AG08396 (cell line): Measurements from ENCODE around the gene SLC13A4.
A peak's percentile ranks its signal among the peaks of the same experiment; 100 is the strongest.
"Not testable (repeated sequence)": the region's sequence is repeated elsewhere in the genome, so short reads cannot be mapped to it uniquely, and the experiment has no call there.

ENCODE experiments used
- DNase-seq: peaks from one replicate; pipeline ENCODE4 v3.0.0; 2012; ENCODE audit warnings: low spot score, mixed read lengths

SLC13A4 gene, protein sequence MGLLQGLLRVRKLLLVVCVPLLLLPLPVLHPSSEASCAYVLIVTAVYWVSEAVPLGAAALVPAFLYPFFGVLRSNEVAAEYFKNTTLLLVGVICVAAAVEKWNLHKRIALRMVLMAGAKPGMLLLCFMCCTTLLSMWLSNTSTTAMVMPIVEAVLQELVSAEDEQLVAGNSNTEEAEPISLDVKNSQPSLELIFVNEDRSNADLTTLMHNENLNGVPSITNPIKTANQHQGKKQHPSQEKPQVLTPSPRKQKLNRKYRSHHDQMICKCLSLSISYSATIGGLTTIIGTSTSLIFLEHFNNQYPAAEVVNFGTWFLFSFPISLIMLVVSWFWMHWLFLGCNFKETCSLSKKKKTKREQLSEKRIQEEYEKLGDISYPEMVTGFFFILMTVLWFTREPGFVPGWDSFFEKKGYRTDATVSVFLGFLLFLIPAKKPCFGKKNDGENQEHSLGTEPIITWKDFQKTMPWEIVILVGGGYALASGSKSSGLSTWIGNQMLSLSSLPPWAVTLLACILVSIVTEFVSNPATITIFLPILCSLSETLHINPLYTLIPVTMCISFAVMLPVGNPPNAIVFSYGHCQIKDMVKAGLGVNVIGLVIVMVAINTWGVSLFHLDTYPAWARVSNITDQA

DNA sequence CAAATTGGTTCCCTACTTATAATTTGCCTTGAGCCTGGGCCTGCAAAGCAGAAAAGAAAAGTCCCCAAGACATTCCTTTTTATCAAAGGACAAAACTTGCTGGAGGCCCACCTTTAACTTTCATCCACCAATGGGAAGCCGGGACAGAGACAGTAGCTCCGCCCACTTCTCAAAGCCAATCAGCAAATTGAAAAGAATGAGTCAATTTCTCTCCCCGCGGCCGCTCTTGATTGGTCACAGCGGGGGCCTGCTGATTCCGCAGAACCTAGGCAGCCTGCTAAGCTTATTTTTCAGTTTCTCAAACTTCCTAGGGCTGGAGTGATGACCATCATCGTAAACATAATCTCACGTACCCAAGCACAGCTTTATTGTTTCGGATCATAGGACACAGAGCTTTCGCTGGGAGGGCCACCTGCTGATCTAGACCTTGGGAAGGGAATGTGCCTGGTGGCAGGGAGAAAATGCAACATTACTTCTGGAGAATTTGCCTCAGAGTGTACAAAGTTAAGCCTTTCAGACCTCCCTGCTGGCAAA is at the start of gene SLC13A4:
Gene SLC13A4 (minus strand): TSS at position 51 of the 534 bp plus-strand sequence. CDS start 690 bp downstream, outside the sequence.
- DNase-seq = peak; percentile 58

DNA sequence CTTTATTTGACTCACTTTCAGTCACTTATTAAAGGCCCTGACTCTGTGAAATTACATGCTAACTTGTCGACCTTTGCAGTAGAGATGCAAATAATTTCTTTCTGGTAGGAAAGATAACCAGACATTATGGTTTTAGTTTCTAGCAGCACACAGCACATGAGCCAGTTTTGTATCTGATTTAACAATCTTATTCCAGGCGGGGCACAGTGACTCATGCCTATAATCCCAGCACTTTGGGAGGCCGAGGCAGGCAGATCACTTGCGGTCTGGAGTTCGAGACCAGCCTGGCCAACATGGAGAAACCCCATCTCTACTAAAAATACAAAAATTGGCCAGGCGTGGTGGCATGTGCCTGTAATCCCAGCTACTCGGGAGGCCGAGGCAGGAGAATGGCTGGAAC is 47.9 kb upstream of the SLC13A4 start:
- DNase-seq = not testable (repeated sequence)

DNA sequence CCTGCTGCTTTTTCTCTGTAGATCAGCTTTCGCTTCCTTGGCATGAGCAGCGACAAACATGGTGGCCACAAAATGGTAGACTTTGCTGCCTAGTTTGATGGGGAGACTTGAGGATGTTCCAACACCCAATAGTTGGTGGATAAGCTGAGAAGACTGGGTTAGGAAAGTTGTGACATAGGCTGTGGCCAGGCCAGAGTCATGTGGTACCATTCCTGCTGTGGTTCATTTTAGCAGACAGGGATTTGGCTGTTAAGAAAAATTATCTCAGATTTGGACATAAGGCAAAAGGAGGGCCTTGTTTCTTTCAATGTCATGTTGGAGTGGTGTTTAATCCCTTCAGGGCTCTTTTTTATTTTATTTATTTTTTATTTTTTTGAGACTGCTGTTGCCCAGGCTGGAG is 47.2 kb upstream of the SLC13A4 start:
- DNase-seq = no peak

DNA sequence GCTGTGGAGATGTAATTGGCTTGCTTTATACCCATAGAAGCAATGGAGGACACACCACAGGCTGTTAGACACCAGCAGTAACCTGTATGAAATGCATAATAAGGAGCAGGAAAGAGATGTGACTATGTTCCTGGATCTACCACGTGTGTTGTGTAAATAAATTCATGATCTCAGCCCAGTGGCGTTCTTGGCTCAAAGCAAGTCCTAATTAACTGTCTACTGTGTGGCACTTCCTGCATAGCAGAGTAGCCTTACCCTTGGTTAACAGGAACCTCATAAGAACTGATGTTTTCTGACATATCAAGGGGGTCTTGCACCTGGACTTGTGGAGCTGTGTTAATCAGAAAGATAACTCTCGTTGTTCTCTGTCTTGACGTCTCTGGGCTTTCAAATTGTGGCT is 46.3 kb upstream of the SLC13A4 start:
- DNase-seq = peak; percentile 73

DNA sequence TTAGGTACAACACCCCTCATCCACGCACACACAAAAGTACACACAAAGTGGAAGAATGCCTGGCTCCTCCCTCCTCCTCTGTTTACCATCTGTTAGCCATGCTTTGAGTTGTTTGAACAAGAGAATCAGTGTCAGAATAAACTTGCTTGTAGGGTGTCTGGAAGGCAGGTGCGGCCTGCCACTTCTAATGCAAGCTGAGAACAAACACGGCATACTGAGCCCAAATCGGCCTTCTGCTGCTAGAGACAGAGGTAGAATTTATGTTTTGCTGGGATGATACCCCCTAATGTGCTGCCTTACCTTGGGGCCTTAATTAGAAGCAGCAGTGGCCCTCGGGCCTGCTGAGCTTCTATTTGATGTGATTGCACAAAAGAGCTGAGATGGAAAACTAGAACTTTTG is 45.5 kb upstream of the SLC13A4 start:
- DNase-seq = no peak

DNA sequence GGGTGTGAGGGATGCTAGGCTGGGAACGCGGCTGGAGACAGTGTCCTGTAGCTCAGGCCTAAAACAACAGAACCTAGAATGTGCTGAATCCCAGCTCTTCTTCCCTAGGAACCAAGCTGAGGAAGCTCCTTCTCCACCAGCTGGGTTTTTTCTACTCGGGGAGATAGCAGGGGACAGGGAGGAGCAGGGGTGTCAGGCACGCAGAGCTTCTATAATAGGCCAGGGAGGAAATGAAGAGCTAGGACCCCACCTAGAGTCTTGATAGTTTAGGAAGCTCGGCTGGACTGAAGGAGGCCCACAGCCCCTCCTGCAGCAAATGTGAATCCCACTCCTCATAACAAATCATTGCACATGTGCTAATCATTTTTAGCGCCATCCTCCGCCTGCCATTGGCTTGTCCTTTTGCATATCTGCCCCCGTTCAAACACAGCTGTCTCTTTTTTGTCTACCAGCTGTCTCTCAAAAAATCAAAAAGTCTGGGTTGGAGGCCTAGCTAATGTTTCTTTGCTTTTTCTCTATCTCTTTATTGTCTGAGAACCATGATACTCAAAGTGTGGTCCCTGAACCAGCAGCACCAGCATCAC is 44.7 kb upstream of the SLC13A4 start:
- no peak for DNase-seq

DNA sequence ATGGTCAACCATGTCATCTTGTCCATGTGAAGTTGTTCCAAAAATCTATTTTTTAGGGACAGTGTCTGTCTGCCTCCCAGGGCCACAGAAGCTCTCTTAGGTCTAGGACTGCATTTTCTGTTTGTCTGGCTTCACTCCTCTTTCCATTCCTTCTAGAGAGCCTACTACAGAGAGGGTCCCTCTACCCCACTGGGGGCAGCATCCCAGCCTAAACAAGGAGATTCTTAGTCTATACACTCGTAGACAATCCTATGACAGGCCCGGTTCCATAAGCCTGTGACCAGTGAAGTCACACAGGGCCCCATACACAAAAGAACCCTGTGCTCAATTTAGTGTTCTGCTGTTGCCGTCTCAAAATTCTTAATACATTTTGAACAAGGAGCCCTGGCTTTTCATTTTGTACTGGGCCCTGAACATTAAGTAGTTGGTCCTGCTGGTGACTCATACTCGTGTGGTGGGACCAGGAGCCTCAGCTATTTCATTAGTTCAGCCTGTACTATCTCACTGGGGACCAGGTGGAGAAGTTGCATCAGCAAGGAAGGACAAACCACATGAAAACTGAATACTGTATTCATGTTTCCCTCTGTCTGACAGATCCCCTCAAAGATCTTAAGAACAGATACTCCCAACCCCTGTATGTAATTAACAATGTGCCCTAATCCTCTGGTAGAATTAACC is 44.1 kb upstream of the SLC13A4 start:
- no peak for DNase-seq

DNA sequence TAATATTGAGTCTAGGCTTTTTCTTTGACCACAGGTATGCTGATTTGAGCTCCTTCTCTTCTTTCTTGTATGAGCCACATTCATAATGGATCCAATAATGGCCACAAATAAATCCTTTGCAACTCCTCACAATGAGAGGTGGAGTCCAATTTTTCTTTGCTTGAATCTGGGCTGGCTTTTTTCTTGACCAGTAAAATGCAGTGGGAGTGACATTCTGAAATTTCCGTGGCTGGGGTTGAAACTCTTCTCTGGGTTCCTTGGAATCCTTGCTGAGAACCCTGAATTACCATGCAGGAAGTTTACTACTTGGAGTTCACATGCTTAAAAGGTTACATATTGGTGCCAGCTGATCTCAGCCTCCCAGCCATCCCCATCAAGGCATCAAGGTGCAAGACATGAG is 43.1 kb upstream of the SLC13A4 start:
- no peak for DNase-seq

DNA sequence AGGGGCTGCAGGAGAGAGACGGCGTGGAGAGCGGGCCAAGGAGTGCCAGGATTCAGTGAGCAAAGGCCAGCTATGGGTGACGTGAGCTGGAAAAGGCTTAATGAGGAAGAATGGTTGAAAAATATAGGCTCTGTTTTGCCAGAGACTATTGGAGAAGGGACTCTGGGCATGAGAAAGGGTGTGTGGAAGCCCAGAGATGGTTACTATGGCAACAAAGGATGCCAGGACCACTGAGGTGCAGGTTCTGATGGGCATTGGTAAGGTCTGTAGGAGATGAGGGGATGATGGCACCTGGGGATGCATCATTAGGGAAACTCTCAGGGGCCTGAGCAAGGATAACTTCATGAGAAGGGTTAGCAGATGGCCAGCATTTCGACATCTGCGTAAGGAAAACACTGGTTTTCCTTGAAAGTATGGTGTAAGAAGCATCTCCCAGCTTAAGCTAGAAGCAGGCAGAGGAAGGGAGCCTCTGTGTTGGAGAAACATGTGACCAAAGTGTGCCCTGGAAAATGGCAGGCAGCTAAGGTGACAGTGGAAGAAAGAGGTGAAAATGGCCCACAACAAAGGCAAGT is 42.2 kb upstream of the SLC13A4 start:
- no peak for DNase-seq

DNA sequence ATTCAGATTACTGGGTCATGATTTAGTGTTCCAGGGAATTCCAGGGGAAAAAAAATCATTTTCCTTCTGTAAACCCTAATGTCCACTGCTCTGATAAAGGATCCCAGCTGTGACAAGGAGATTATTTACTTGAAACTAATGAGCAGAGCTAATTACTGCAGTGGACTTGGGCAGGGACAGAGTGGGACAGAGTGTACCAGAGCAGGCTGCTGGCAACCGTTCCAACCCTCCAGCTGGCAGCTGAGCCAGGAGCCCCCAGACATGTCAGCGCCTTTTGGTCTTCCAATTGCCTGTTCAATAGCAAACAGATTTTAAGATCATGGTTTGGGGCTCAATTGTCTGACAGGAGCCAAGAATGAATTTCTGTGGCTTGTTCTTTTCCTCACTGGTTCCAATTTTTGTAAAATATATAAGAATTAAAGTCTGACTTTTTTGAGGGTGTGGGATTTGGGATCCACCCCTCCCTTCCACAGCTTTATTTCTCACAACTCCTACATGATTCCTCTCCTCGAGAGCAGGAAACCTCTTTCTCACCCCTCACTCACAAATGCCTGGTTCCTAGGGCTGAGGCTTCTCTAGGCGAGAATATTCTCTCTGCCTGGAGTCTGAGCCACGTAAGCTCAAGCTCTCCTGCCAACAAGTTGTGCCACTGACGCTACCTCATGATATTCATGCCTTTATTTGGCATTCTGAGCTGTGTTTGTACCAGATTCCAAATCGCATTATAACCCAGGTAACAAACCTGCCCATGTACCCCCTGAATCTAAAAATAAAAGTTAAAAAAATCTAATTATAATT is 41.2 kb upstream of the SLC13A4 start:
- no peak for DNase-seq

DNA sequence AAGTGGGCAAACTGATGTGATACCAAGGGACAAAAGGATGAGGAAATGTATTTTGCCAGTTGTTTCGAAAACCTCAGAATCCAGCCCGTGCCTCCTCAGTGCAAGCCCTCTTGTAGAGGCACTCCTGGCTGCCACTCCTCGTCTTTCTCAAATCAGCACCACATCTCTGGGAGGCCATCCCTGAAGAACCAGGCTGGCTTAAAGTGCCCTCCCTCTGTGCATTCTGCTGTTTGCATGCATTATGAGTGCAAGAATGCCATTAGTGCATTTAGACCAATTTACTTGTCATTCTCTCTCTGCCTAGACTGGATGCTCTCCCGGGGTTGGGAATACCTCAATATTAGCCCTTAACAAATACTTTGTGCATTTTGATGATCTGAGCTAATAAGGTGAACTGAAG is 40.5 kb upstream of the SLC13A4 start:
- DNase-seq = no peak

DNA sequence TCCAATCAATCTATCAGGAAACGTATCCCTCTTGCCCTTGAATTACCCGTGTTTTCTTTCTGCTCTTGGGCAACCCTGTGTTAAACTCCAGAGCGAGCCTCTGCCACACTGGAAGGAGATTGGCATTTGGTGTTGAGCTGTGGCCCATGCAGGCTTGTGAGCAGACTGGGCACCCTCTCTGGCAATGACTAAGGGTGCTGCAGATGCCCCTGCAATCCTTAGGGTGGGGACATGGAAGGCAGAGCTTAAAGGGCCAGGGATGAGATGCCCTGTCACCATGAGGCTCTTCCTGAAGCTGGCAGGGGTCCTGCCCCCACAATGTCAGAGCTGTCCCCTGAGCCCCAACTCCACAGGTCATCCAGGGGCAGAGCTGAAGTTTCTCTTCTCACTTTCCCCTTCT is 40.1 kb upstream of the SLC13A4 start:
- no peak for DNase-seq

DNA sequence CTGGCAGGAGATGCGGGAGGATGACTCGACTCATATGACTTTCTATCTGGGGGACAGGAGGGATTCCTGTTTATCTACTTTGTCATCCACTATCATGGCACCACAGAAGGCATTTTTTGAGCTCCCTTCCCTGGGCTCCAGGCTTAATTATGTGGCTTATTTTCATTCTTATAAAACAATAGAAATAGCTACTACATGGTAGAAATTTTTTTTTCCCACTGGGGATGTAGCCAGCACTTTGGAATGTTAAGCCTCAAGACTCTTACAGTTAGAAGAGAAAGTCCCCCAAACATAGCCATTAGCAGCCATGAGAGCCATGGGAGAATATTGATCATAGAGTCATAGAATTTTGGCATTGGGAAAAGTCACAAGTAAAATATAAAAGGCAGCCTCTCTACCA is 35.3 kb upstream of the SLC13A4 start:
- DNase-seq = no peak

DNA sequence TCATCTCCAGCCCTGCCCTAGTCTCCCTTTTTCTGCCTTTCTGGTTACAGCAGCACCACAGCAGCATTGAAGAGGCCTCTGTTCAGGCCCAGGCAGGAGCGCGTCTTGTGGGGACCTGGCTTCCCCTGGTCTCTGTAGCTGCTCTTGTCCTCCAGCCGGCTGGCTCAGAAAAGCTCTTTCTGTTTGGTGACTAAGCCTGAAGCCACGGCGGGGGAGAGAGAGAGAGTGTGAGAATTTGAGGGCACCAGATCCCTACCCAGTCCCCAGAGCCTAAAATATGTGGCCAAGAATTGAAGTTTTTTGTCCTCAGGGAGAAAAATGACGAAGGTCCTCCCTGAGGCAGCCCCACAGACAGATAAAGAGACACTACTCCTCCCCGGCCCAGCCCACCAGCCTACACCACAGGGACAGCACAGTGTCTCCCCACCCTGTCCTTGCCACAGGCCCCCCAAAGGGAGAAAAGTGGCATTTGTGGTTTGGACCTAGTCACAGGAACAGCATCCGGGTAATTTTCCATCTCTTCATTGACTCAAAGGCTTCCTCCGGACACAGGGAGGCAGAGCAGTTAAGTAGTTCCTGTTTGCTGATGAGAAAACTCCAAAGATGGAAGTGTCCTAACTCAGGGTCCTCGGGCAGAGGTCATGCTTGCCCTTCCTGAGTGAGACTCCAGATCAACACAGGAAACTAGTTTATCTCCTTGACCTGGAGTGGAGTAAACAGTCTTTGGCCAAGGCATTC is 33.9 kb upstream of the SLC13A4 start:
- DNase-seq = no peak

DNA sequence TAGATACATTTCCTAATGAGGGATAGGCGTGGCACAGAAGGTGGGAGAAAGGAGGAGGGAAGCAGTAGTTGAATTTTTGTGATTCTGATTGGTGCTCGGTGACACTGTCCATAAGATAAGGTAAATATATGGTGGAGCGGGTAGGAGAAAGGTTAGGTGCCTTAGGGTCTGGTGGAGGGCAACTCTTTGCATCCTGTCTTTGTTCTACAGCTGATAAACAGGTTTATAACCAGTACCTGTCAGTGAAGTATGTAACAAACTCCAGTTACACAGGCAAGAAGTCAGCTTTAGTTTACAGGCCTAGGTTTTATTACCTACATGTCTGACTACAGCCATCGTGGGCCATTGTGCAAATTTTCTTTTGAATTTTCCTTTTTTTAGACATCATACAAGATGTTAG is 31.5 kb upstream of the SLC13A4 start:
- DNase-seq = no peak

DNA sequence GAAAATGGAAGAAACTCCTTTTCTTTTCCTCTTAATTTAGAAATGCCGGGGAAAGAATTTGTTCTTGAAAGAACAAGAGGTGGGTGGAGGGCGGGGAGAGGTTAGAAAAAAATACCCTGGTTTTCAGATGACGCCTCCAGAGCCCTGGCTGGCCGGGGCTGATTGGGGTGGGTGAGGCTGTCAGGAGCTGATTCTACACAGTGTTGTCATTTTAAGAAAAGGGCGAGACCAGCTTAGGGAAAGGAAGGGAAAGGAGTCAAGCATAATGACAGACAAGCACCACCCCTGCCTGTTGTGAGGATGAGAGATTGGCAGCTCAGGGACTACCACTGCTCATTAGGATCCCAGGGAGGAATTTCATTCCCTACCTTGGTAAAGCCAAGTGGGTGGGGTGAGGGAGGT is 30.5 kb upstream of the SLC13A4 start:
- peak; percentile 46 for DNase-seq

DNA sequence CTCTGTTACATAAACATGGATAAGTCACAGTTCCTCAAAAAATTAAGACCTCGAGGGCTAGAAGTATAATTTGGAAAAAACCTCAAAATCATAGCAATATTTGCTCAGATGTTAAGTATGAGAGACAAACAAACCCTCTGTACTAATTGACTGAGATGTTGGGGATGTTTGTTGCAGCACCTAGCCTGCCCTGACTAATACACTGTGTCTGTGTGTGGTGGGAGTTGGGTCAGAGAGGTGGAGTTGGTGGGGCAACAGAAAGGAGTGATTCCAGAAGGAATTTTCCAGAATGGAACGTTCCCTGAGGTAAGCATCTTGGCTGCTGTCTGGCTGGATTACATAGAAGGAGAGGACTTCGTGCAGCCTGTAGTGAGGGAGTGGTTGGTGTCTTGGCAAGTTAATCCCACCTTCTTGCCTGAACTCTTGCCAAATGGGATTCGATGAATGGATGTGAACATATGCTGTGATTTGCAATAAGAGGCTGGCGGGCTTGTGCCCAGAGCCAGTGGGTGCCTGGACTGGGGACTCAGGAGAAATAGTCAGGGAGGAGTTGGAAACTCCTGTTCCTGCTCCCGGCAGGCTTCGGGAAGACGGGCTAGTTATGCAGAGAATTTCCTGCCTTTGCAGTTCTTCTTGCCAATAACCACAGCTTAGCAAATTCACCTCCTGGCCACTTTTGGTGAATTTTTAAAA is 29.9 kb upstream of the SLC13A4 start:
- peak; percentile 47 for DNase-seq

DNA sequence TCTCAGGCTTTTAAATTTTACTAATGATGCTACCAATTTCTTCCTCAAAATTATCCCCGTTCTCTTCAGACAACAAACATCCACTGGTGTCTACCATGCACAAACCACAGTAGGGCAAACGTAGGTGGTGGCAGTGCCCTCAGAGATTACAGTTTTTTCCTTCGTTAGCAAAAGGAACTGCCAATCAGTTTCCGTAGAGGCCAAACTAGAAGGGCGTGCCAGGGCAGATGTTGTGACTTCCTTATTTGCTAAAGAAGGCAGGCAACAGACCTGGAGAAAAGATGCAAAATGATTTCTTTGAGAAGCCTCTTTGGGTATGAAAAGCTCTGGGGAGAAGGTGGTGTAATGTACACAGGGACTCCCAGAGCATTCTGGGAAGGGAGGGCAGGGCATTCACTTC is 28.2 kb upstream of the SLC13A4 start:
- no peak for DNase-seq

DNA sequence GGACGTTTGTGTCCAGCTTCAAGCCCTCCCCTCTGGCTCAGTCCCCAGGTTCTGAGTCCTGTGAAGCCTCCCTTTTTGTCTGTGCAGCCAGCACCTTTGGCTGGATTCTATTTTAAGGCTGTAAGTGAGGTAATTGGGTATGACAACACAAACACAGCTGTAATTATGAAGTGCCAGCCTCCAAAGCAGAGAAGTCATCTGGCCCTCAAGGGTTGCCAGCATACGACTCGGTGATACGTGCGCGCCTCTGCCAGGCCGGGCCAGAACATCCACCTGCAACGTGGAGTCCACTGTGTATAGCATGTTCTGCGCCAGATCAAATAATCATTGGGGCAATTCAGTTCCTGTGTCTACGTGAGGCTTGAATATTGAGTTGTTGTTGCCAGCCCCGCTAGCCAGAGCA is 27.4 kb upstream of the SLC13A4 start:
- DNase-seq = no peak
